Uterus (tissue), 2 donors: ENCODE results near the gene AVL9.

Source experiments
- POLR2A ChIP-seq, 2 donors: fragments of 450-650 bp; IDR thresholded peaks; one replicate each; pipeline ENCODE4 v1.6.1; 2016; ENCODE audit warnings: antibody characterized with exemption in 2 of 2, mild to moderate bottlenecking in 1 of 2, moderate library complexity in 1 of 2
- TF ChIP-seq, protein P1 (sequence below), 4 experiments: fragments of 200-600 bp in 2 of 4; fragments of 450-650 bp in 2 of 4; sonication (generic) in 2 of 4; IDR thresholded peaks; one replicate each; pipeline ENCODE4 v1.5.1; 2016 to 2019; ENCODE audit warnings: antibody characterized with exemption in 4 of 4, mild to moderate bottlenecking in 2 of 4, moderate library complexity in 1 of 4

DNA sequence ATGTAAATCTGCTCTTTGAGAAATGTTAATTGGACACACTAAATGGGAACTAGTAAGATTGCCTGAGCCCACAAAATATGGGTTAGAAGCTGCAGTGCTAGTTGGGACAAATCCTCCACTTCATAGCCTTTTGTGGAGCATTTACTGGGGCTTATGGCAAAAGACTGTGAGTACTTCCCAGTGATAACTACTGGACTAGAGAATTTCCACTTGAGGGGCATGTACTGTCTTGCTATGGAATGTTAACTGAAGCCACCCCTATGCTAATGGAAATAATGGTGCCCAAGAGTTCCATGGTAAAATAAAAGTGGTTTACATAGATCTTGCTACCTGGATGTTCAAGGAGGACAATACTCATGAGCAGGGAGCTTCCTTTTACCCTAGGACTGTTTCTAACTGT, 29.3 kb downstream of the AVL9 start:
- TF ChIP-seq, protein P1, sequence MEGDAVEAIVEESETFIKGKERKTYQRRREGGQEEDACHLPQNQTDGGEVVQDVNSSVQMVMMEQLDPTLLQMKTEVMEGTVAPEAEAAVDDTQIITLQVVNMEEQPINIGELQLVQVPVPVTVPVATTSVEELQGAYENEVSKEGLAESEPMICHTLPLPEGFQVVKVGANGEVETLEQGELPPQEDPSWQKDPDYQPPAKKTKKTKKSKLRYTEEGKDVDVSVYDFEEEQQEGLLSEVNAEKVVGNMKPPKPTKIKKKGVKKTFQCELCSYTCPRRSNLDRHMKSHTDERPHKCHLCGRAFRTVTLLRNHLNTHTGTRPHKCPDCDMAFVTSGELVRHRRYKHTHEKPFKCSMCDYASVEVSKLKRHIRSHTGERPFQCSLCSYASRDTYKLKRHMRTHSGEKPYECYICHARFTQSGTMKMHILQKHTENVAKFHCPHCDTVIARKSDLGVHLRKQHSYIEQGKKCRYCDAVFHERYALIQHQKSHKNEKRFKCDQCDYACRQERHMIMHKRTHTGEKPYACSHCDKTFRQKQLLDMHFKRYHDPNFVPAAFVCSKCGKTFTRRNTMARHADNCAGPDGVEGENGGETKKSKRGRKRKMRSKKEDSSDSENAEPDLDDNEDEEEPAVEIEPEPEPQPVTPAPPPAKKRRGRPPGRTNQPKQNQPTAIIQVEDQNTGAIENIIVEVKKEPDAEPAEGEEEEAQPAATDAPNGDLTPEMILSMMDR (IDR thresholded peaks at IDR 0.05) = no peak
- no peak for TF ChIP-seq POLR2A (IDR thresholded peaks at IDR 0.05)
